DMS53 (cell line): Measurements from ENCODE around the gene CORO2B.
A peak's percentile ranks its signal among the peaks of the same experiment; 100 is the strongest.

Experiments
- DNase-seq: peaks from one replicate; lab custom pipeline; 2025; lab: John Stamatoyannopoulos, UW

Gene CORO2B, protein sequence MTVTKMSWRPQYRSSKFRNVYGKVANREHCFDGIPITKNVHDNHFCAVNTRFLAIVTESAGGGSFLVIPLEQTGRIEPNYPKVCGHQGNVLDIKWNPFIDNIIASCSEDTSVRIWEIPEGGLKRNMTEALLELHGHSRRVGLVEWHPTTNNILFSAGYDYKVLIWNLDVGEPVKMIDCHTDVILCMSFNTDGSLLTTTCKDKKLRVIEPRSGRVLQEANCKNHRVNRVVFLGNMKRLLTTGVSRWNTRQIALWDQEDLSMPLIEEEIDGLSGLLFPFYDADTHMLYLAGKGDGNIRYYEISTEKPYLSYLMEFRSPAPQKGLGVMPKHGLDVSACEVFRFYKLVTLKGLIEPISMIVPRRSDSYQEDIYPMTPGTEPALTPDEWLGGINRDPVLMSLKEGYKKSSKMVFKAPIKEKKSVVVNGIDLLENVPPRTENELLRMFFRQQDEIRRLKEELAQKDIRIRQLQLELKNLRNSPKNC

GRCh38 chr15:68578980-68579935 lies at the start of gene CORO2B:
Gene CORO2B (plus strand): TSS chr15:68578993. CDS start chr15:68579263, 270 bp downstream.
- DNase-seq = peak; percentile 47

- DNase-seq = no peak
Measured at GRCh38 chr15:68531387-68532179, 47.2 kb upstream of the CORO2B start.

GRCh38 chr15:68536331-68537095 lies 42.3 kb upstream of the CORO2B start:
- no peak for DNase-seq

DNA sequence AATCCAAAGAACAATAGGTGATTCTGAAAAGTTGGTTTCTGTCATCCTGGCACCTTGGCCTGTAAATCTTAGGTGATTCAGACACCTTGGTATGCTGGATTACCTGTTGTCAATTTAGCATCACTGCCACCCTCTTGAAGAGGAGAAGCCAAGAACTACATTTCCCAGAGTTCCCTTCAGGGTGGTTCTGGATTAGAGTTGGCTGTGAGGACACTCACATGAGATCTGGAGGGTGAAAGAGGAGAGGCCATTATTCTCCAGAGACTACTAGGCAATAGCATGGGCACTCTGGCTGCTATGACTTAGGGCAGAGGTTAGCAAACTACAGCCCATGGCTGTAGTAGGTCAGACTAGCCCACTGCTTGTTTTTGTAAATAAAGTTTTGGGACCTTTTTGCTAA lies 41.7 kb upstream of the CORO2B start:
- peak; percentile 4 for DNase-seq

DNA sequence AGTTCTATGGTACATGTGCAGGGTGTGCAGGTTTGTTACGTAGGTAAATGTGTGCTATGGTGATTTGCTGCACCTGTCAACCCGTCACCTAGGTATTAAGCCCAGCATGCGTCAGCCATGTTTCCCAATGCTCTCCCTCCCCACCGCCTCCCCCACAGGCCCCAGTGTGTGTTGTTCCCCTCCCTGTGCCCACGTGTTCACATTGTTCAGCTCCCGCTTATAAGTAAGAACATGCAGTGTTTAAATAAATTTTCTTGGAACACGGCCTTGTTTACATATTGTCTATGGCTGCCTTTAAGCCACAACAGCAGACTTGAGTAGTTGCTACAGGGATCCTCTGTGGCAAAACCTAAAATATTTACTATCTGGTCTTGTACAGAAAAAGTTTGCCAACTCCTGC lies 41.3 kb upstream of the CORO2B start:
- DNase-seq = no peak

- DNase-seq = no peak
Measured at GRCh38 chr15:68538311-68538710, 40.5 kb upstream of the CORO2B start.

DNA sequence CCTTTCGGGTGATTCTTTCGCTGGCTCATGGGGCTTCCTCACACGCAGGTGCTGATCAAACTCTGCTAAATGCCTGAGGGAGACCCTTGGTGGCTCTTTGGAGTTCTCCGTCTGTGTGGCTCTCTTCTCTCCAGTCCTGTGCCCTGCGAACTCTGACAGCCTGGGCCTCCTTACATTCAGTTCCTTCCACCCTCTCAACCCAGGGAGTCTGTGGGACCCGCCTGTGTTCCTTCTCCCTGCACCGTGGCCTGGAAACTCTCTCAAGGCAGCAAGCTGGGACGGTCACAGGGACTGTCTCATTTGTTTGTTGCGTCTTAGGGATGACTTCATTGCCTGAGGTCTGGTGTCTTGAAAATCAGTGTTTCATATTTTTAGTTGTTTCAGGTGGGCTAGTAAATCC lies 37.0 kb upstream of the CORO2B start:
- DNase-seq = no peak

DNA sequence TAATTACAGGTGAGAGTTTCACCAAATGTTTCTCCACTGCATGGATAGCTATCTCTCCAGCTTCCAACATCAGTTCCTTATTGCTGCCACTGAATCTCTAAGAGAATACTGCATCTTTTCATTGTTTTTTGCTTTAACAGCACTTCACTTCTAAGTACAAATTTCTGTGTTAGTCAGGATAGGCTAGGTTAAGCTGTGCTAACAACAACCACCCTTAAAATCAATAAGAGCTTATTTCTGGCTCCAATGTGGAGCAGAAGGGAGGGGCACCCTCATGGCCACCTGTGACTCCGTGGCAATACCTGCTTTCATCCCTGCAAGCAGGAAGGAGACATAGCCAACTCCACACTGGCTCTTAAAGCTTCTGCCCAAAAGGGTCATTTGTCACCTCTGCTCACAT lies 36.4 kb upstream of the CORO2B start:
- no peak for DNase-seq

- DNase-seq = no peak
Measured at GRCh38 chr15:68542771-68543164, 36.0 kb upstream of the CORO2B start.

DNA sequence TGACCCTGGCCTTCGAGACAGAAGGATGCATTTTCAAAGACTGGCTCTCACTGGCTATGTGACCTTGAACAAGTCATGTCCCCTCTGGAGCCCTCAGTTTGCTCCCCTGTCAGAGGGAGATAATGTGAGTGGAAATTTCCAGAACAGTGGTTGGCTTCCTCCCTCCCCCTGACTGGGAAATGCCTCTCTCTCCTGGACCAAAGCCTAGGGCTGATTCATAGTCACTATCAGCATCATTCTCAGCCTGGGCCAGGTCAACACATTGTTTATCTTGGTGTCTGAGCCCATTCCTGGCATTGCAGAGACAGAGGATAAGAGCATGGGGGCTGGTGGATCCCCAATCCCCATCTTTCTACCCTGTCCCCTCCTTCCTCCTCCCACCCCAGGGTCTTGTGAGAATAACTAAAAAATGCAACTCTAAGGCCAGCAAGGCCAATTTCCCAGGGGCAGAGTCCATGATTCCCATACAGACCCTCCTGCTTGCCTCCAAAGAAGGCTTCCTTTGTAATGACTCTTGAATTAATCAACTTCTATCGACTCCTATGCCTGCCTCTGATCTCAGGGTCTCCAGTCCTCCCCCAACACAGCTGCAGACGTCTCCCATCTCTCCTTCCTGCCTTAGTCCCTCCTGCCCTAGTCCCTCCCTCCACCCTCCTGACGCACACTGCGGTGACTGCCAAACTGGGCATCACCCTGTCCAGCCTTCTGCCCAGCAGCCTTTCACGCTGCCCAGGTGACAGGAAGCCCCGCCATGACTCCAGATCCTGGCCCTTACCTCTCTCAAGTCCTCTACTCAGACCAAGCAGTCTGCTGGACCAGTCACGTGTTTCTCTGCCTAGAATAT lies 35.4 kb upstream of the CORO2B start:
- DNase-seq = no peak

DNA sequence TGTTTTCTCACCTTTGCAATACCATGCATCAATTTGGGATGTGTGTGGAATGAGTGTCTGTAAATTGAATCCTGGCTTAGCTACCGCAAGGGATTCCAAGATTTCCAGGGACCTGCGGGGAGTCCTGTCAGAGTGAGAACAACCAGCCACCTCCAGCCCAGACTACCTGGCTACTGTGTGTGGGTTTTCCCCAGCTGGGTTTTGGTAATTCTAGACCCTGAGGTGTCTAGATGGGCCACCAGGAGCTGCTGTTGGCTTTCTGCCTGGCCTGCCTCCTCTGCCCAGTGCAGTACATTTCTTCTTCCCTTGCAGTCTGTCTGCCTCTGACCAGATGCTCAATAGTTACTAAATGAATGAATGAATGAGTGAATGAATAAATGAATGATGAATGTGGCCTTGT lies 32.5 kb upstream of the CORO2B start:
- DNase-seq = no peak

GRCh38 chr15:68548364-68548763 lies 30.4 kb upstream of the CORO2B start:
- DNase-seq = no peak

GRCh38 chr15:68550004-68550403 lies 28.8 kb upstream of the CORO2B start:
- DNase-seq = no peak

GRCh38 chr15:68550498-68551295 lies 28.1 kb upstream of the CORO2B start:
- peak; percentile 77 for DNase-seq

- DNase-seq = no peak
Measured at GRCh38 chr15:68551296-68551635, 27.5 kb upstream of the CORO2B start.

DNA sequence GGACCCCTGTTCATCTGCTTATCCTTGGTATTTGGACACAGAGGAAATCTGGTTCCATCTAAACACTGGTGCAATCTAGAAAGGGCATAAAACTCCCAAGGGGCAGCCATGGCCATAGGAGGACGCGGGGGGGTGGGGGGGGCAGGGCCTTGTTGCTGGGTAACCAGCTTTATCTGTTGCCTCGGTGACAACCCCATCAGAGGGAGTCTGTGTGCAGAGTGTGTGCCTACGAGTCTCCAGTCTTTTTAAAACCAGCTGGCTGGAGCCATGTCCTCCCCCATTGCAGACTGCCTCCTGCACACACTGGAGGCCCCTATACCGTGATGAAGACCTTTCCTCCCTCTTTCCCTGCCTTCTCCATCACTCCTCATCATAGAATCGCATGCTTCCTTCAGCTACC lies 26.4 kb upstream of the CORO2B start:
- DNase-seq = peak; percentile 30

DNA sequence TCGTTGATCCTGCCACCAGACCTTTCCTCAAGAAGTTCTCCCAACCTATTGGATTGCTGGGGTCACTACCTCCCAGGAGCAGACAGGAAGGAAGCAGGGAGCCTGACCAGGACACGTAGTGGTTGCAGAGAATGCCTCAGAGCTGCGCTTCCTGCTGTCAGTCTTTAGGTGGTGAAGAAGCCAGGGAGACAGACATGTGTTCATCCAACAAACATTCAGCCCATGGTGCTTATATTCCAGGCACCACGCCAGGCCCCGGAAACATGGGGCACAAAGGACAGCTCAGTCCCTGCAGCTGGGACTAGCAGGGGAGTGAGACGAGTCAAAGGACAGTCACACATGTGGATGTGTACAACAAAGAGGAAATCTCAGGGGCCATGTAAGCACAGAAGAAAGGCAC lies 26.0 kb upstream of the CORO2B start:
- DNase-seq = peak; percentile 57

GRCh38 chr15:68553314-68553993 lies 25.3 kb upstream of the CORO2B start:
- DNase-seq = no peak
